Raji (cell line): Measurements from ENCODE around the gene ZDHHC3.

Experiments used
- POLR2A ChIP-seq: IDR thresholded peaks from 2 replicates; pipeline ENCODE4 v1.6.1; 2011; ENCODE audit warnings: low read depth, low read length, control low read depth; ENCODE audit not compliant: insufficient read depth

The ZDHHC3 gene

DNA sequence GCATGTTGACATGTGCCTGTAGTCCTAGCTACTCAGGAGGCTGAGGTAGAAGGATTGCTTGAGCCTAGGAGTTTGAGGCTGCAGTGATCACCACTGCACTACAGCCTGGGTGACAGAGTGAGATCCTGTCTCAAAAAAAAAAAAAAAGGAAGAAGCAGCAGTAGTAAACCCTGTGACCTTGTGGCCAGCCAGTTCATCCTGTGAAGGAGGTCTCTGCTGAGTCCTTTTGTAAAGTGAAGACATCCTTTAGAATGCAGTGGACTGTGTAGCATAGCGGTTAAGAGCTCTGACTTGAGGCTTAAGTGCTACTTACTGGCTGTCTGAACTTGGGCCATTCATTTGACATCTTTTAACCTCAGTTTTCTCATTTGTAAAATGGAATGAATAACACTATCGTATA lies 8.4 kb upstream of the ZDHHC3 start:
- no peak for TF ChIP-seq POLR2A

DNA sequence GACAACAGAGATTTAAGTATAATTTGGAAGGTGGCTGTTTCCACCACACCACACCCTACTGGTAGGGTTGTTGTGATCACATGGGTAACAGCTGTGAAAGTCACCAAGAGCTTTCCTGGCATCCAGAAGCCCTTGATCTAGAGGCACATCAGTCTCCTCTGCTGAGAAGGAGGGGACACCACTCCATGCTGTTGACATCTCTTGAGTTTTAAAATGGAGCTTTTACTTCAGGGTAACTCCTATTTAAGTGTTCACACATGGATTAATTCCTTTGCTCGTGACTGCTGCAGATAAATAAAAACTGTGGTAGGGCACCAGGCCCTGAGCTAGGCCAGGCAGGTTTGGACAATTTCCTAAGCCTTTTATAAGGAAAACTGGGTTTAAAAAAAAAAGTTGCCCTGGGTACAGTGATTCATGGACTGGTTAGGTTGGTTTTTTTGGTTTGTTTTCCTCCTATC lies 7.5 kb upstream of the ZDHHC3 start:
- no peak for TF ChIP-seq POLR2A

DNA sequence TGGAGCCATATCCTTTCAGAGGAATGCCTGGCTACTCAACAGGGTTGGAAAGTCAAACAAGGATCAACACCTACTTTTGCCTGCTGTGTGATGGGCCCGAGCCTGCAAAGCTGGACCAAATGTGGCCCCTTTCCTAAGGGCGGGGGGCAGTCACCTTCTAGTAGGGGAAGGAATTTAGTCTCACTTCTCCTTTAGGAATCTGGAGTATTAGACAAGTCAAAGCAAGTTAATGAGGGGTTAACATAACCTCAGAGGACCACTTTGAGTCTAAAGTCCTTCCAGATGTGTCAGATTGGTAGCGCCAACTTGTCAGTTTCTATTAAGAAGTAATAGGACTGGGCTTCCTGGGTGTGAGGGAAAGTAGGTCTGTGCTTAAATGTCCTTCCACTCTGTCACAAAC lies 6.8 kb upstream of the ZDHHC3 start:
- TF ChIP-seq POLR2A: no peak

DNA sequence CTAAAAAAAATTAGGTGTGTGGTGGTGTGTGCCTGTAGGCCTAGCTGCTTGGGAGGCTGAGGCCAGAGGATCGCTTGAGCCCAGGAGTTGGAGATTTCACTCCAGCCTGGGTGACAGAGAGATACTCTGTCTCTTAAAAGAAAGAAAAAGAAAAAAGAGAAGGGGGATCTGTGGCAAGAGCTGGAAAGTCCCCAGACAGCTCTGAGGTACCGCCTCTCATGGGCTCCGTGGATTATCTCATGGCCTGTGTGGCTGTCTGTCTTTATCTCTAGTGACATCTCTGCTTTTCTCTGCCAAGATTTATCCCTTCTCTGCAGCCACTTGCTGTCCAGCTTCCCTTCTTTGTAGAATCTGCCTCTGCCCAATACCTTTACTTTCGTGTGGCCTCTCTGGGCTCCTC lies 5.8 kb upstream of the ZDHHC3 start:
- TF ChIP-seq POLR2A: no peak

DNA sequence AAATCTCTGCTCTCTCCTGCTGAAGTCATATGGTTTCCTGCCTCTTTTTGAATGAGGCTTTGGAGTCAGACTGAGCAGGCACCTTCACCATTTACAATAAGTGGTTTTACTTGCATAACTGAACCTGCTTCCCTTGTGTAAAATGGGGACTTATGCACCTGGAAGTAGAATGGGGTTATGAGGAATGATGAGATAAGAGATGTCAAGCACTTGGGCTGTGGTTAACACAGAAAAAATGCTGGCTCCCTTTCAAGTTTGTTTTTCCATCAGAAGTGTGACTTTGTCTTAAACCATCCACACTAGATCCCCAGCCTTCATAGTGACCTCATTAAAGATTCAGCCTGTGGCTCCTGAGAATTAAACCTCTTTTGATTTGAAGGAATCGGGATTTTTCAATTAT lies 5.2 kb upstream of the ZDHHC3 start:
- no peak for TF ChIP-seq POLR2A

DNA sequence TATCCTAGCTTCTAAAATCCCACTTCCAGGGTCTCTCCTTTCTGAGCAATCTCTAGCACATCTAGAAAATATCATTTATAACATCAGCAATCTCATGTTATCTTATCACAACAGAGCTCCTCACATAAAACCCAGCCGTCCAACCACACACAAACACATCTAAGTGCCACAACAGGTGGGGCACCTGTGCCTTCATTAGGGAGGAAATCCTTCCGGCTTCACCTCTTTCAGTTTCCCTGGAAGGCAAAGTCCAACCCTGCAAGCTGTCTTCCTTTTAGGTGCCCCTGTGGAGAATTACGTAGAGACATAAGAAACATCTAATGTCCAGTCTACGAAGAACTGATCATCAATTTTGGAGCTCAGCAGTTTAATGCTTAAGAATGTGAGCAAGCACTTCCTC lies 1.6 kb downstream of the ZDHHC3 start:
- TF ChIP-seq POLR2A: no peak

DNA sequence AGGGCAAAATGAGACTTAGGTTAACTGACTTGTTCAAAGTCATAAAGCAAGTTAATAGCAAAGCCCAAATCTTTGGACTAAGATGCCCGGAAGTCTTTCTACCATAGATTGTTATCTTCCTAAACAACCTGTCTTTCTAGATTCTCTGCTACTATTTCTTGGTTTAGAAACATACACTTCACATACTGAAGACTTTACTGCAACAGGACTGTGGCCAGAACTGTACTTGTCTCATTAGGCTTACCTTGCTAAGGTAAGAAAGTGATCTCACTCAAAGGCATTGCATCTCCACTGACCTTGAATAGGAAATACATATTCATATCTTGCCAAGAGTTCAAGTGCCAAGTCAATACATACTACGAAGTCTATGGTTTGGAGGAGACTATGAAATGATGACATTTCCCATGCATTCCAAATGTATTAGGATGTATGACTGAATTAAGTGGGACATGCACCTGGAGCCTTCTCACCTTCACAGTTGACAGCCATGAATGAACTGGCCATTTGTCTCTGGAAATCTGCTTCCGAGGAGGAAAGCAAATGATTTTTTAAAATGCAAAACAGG lies 5.0 kb downstream of the ZDHHC3 start:
- no peak for TF ChIP-seq POLR2A

DNA sequence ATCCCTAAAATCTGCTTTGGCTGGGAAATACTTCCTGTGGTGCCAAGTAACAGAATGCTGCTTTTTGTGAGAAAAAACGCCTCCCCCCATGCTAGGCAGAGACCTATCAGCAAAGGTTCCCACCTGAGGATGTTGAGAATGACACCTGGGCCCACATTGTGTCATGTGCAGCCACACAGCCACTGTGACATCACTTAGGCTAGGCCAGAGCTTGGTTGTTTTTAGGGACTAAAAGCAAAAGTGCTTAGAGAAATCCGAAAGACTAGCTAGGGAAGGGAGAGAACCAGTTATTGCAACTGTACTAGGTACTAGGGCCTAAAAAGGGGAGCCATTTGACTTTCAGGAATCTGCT lies 6.2 kb downstream of the ZDHHC3 start:
- TF ChIP-seq POLR2A: no peak

DNA sequence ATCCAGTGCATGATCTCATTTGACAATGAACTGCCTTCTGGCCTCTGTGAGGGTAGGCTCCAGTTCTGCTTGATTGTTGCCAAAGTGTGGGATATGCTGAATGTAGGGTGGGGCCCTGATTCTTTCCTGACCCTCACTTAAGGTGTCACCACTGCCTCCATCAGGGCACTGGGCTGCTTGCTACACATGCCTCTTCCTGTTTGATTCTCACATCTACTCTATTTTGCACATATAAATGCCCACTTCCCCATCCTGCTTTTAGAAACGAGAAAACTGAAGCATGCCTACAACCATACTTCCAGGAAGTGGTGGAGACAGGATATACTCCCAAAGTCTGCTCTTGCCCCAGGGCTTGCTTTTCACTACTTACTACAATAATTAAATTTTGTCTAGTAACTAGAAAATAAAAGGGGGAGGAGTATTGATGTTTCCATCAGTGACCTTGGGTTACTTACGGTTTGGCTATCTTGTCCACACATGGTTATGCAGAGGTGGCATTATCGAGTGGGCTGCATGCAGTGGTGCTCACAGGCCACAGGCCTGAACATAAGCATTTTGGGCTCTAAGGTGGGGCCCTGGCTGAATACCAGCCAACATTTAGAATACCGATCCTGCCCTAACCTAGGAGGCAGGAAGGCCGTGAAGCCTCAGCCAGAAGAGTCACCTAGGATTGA lies 6.7 kb downstream of the ZDHHC3 start:
- no peak for TF ChIP-seq POLR2A

DNA sequence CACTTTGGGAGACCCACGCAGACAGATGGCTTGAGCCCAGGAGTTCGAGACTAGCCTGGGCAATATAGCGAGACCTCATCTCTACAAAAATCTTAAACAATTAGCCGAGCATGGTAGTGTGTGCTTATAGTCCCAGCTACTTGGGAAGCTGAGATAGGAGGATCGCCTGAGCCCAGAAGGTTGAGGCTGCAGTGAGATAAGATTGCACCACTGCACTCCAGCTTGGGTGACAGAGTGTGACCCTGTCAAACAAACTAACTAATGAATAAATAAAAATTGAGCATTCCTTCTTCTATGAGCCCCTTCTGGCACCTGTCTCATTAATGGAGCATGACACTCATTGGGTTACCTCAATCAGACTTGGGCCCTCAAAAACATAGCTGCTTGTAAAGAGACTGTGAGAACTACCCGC lies 7.5 kb downstream of the ZDHHC3 start:
- no peak for TF ChIP-seq POLR2A

DNA sequence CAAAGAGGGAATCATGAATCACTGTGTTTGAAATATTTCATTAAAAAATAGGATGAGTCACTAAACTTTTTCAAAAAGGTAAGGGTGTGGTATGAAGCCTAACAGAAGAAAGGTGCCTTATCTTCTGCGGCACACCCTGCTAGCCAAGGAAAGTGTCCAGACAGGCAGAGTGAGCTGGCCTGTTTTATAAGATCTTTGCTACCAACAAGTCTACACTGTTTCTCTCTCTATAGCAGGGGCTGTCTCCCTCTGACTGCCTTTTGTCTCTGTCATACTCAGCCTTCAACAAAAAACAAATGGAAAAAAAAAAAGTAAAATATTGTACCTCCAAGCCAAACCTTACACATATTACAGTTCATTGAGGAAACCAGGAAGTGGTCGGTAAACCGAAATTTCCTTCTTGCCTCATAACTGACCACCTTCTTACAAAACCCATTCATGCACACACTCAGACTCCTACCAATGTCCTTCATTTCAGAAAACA lies 9.1 kb downstream of the ZDHHC3 start:
- no peak for TF ChIP-seq POLR2A

DNA sequence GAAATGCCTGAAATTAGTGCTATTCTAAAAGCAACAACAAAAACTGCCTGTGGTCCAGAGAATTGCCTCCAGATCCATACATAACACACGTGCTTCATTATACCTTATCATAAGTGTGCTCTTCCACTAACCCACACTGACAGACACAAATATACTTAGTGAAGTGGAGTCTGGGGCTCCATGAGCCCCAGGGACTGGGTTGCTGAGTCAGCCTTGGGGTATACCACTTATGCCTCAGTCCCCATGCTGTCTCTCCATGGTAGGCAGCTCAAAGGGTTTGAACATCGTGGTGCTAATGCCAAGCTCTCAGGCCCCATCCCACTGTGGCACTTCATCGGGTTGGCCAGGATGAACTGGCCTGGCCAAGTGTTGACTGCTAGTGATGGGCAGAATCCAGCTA lies 10.8 kb downstream of the ZDHHC3 start:
- TF ChIP-seq POLR2A: no peak

DNA sequence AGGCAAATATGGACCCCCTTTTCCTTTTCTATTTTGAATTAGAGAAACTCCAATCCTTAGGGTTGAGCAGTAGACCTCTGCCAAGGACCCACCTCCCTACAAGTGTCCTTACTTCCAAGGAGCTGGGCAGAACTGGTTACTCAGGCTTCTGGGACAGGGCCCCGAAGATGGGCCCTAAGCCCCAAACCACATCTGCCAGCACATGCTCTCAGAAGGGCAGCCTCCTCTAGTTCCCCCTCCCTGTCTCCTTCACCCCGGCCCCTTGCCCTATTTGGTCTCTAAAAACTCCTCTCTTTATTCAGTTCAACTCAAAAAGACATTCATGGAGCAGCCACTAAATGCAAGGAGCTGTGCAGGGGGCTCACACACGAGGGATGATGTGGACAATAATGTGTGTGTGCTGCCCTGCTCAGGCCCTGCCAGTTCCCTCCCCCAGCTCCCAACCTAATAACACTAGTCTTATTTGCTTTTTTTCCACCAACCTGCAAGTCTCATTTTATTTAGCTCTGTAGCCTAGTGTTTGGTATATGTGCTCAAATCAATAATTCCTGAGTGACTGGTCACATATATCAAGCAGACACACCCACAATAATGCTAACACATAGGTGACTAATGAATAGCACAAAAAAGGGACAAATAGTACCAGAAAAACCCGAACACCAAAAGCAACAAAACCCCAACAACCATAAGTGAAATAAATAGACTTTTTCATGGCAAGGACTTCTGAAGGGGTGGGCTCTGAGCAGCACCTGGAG lies 12.2 kb downstream of the ZDHHC3 start:
- no peak for TF ChIP-seq POLR2A

DNA sequence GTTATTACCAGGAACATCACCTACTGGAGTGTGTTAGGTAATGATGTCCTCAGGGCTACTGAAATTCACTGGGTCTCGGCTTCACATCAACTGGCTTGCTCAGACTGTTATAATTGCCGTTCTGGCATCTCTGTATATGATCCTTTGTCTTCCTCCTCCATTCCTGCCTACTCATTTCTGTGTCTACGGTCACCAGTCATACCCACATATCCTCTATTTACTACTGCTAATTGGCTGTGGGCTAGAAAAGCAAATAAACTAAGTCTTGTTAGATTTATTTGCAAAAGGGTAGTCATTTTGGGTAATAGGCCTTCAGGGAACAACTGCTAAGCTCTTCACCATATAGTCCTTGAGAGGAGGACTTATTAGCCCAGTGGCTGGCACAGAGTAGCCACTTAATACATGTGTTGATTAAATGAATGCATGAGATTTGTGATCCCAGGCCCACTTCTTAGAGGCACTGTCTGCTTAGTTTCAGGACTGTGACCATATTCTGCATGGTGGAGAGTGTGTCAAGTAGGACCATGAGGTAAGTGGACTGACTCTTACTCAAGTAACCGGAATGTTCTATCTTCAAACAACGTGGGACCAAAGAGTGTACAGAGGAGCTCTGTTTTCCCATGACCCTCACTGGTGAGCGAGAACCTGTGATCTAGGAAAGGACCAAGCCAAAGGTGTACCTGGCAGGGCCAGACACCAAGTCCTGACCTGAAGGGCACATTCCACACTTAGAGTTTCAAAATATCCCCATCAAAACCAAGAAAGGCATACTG lies 13.2 kb downstream of the ZDHHC3 start:
- no peak for TF ChIP-seq POLR2A

DNA sequence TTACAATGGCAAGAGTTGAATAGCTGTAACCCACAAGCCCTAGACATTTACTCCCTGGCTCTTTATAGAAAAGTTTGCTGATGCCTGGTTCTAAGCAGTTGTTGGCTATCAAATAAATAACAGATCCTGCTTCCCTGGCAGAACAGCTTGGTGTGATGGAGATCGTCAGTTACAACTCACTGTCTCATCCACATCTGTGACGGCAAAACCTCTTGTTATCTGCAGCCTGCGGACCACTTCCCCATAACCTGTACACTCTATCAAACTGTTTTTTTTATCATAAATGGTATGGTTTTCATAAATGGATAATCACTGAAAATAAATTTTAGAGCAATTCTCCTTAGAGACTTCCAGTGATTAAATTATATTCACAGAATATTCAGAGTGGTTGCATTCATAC lies 14.1 kb downstream of the ZDHHC3 start:
- no peak for TF ChIP-seq POLR2A
